Coronary artery (tissue), 2 donors: ENCODE results near the gene ZNF592.

Source experiments
- DNase-seq: peaks from one replicate; pipeline ENCODE4 v3.0.0-alpha.2; 2017; ENCODE audit warnings: low spot score
- H3K27ac ChIP-seq, 2 donors: fragments of 200-600 bp; sonication (generic); one replicate each; pipeline ENCODE4 v1.5.1; 2016 to 2019
- H3K4me3 ChIP-seq: fragments of 200-600 bp; sonication (generic); 2 replicates; pipeline ENCODE4 v1.5.1; 2016; ENCODE audit warnings: mild to moderate bottlenecking, moderate library complexity
- TF ChIP-seq, protein P1 (sequence below): fragments of 200-600 bp; sonication (generic); IDR thresholded peaks from one replicate; pipeline ENCODE4 v1.5.1; 2019; ENCODE audit warnings: antibody characterized with exemption

Gene ZNF592

DNA sequence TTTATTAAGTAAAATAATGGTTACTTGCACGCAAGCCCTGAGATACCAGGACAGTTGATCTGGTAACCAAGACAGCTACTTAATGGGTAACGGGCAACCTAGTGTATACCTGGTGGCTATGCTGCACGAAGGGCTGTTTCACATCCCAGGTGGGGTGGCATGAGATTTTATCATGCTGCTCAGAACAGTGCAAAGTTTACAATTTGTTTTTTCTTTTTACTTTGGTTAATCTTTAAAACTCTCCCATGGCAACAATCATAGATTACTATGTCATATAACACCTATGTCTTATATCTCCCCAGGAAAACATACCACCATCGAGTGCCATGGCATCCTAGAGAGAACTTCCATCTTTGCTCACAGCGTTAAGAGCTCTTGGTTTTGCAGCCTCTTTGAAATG is 103.8 kb downstream of the ZNF592 start:
- Histone ChIP-seq H3K4me3 (no peak overlapping the region), H3K27ac (no peak overlapping the region)
- no peak for DNase-seq
- TF ChIP-seq, protein P1, sequence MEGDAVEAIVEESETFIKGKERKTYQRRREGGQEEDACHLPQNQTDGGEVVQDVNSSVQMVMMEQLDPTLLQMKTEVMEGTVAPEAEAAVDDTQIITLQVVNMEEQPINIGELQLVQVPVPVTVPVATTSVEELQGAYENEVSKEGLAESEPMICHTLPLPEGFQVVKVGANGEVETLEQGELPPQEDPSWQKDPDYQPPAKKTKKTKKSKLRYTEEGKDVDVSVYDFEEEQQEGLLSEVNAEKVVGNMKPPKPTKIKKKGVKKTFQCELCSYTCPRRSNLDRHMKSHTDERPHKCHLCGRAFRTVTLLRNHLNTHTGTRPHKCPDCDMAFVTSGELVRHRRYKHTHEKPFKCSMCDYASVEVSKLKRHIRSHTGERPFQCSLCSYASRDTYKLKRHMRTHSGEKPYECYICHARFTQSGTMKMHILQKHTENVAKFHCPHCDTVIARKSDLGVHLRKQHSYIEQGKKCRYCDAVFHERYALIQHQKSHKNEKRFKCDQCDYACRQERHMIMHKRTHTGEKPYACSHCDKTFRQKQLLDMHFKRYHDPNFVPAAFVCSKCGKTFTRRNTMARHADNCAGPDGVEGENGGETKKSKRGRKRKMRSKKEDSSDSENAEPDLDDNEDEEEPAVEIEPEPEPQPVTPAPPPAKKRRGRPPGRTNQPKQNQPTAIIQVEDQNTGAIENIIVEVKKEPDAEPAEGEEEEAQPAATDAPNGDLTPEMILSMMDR: no peak

GRCh38 chr15:84855136-84855535 is 106.7 kb downstream of the ZNF592 start:
- TF ChIP-seq, protein P1: no peak
- DNase-seq: no peak
- Histone ChIP-seq H3K27ac (no peak overlapping the region), H3K4me3 (no peak overlapping the region)

DNA sequence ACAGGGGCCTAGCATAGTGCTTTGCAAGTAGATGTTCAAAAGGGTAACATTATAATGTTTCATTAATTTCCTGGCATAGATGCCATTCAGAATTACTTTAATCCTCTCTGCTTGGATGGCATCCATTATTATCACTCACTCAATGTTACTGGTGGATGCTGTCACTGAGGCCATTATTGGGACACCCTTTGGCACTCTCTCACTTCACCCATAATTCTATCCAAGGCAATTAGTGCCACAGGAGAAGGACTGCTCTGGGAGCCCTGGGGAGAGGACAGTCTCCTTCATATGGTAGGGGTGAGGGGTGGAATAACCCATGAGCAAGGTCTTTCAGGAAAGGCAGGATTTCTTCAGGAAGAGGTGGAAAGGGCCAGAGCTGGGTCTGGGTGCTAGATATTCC is 107.4 kb downstream of the ZNF592 start:
- DNase-seq: no peak
- Histone ChIP-seq H3K27ac (no peak overlapping the region), H3K4me3 (no peak overlapping the region)
- TF ChIP-seq, protein P1: no peak
